Suprapubic skin (tissue), 3 donors: ENCODE measurements around the gene PSENEN.

ENCODE experiments used
- EP300 ChIP-seq: sonication (generic); formaldehyde crosslinking; IDR thresholded peaks from one replicate; pipeline ENCODE4 v1.6.1; 2017; ENCODE audit warnings: antibody characterized with exemption
- POLR2A ChIP-seq, 2 donors: fragments of 450-650 bp; IDR thresholded peaks; one replicate each; pipeline ENCODE4 v1.6.1; 2017; ENCODE audit warnings: antibody characterized with exemption in 2 of 2, mild to moderate bottlenecking in 2 of 2, moderate library complexity in 2 of 2
- TF ChIP-seq, protein P1 (sequence below), 2 donors: fragments of 200-600 bp in 1 of 2; fragments of 450-650 bp in 1 of 2; sonication (generic) in 1 of 2; IDR thresholded peaks; one replicate each; pipeline ENCODE4 v1.5.1; 2016 to 2019; ENCODE audit warnings: antibody characterized with exemption in 2 of 2, mild to moderate bottlenecking in 1 of 2, moderate library complexity in 1 of 2

DNA sequence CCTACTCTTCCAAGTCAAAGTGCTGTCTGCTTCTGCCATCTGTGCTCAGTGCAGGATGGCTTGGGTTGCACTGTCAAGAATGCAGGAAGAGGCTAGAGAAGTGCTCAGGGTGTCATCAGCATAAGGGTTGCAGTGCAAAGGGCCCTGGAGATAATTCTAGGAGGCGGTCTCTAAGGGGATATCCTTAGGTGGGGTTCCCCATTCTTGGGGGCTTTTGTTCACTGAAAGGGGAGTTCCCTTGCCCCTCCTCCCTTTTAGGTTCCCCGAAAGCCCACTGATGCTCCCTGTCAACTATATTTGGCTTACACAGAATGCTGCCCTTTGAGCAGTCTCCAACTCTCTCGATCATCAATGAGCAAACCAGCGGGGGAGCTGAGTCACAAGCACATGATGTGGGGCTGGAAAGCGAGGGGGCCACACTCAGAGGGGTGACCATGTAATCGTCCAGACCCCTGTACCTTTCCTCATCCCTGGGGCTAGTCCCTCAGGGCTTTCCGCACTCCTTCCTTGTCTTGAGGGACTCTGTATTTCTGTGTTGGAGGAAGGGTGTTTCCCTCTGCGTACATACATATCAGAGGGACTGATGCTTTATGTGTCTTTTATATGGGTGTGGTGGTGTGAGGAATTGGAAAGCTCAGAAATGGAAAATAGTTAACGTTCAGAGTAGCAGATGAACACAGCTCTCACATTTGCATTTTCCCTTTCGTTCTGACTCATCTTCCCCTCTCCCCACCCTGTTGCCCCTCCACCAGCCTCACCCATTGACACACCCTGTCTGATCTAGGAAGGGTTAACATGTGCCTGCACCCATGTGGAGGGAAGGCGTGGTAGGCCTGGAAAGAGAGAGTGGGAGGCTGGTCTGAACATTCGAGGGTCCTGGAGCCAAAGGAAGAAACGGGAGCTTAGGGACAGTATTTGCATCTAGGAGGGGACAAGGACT, 34.4 kb upstream of the PSENEN start:
- TF ChIP-seq POLR2A (IDR thresholded peaks at IDR 0.05) (no peak), EP300 (no peak)
- TF ChIP-seq, protein P1, sequence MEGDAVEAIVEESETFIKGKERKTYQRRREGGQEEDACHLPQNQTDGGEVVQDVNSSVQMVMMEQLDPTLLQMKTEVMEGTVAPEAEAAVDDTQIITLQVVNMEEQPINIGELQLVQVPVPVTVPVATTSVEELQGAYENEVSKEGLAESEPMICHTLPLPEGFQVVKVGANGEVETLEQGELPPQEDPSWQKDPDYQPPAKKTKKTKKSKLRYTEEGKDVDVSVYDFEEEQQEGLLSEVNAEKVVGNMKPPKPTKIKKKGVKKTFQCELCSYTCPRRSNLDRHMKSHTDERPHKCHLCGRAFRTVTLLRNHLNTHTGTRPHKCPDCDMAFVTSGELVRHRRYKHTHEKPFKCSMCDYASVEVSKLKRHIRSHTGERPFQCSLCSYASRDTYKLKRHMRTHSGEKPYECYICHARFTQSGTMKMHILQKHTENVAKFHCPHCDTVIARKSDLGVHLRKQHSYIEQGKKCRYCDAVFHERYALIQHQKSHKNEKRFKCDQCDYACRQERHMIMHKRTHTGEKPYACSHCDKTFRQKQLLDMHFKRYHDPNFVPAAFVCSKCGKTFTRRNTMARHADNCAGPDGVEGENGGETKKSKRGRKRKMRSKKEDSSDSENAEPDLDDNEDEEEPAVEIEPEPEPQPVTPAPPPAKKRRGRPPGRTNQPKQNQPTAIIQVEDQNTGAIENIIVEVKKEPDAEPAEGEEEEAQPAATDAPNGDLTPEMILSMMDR (IDR thresholded peaks at IDR 0.05), result no peak
